Neural cell (in vitro differentiated cells): Measurements from ENCODE around the gene ARHGEF19. TPM values are rescaled to one million over a fixed set of nuclear protein-coding genes. Genes with fewer than 3 reads are reported as not detected.

Experiments used
- H2AFZ ChIP-seq: fragments of 200-600, 300-800 bp; sonication (generic), shearing (Covaris generic); 2 replicates; pipeline ENCODE4 v1.6.0; 2014; ENCODE audit warnings: low read depth, mild to moderate bottlenecking, antibody characterized with exemption, low read length, moderate library complexity
- H3F3A ChIP-seq: fragments of 200-600 bp; shearing (Covaris generic); 2 replicates; pipeline ENCODE4 v1.6.1; 2016; ENCODE audit warnings: mild to moderate bottlenecking, moderate library complexity, mixed read lengths, antibody characterized with exemption, low read length; ENCODE audit not compliant: insufficient read depth, poor library complexity, severe bottlenecking
- H3K27ac ChIP-seq: fragments of 200-600, 300-800 bp; sonication (generic), shearing (Covaris generic); 2 replicates; pipeline ENCODE4 v1.5.1; 2014; ENCODE audit warnings: mild to moderate bottlenecking, low read length, moderate library complexity
- H3K27me3 ChIP-seq: fragments of 300-800, 200-600 bp; sonication (generic), shearing (Covaris generic); 2 replicates; pipeline ENCODE4 v1.6.0; 2014; ENCODE audit warnings: mild to moderate bottlenecking, low read depth, low read length, moderate library complexity; ENCODE audit not compliant: insufficient read depth
- H3K36me3 ChIP-seq: fragments of 300-800, 200-600 bp; sonication (generic), shearing (Covaris generic); 2 replicates; pipeline ENCODE4 v1.5.1; 2014; ENCODE audit warnings: mild to moderate bottlenecking, antibody characterized with exemption, low read length, moderate library complexity; ENCODE audit not compliant: insufficient read depth
- H3K4me2 ChIP-seq: fragments of 300-800, 200-600 bp; sonication (generic), shearing (Covaris generic); 2 replicates; pipeline ENCODE4 v1.6.0; 2014; ENCODE audit warnings: mild to moderate bottlenecking, low read length
- H3K4me3 ChIP-seq: fragments of 300-800, 200-600 bp; sonication (generic), shearing (Covaris generic); 2 replicates; pipeline ENCODE4 v1.5.1; 2014; ENCODE audit warnings: mild to moderate bottlenecking, low read length, moderate library complexity
- H3K79me2 ChIP-seq: fragments of 200-600 bp; shearing (Covaris generic); replicated peaks from 2 replicates; pipeline ENCODE4 v1.6.0; 2014; ENCODE audit warnings: mild to moderate bottlenecking, low read length, moderate library complexity; ENCODE audit not compliant: insufficient read depth
- H3K9ac ChIP-seq: fragments of 300-800, 200-600 bp; sonication (generic), shearing (Covaris generic); 2 replicates; pipeline ENCODE4 v1.6.1; 2016; ENCODE audit warnings: mild to moderate bottlenecking, low read length, mixed read lengths
- H3K9me2 ChIP-seq: fragments of 200-600 bp; shearing (Covaris generic); 2 replicates; pipeline ENCODE4 v1.6.1; 2016; ENCODE audit warnings: mild to moderate bottlenecking, low read length, mixed read lengths; ENCODE audit not compliant: insufficient read depth
- H3K9me3 ChIP-seq: fragments of 200-600, 300-800 bp; sonication (generic), shearing (Covaris generic); 2 replicates; pipeline ENCODE4 v1.6.1; 2016; ENCODE audit warnings: mild to moderate bottlenecking, mixed run types, low read length, moderate library complexity, mixed read lengths
- H4K20me1 ChIP-seq: fragments of 200-600 bp; shearing (Covaris generic); 2 replicates; pipeline ENCODE4 v1.6.1; 2016; ENCODE audit warnings: mild to moderate bottlenecking, mixed run types; ENCODE audit not compliant: insufficient read depth
- CTCF ChIP-seq: fragments of 450-650 bp; IDR thresholded peaks from 2 replicates; pipeline ENCODE4 v1.5.1; 2014; ENCODE audit warnings: antibody characterized with exemption, mild to moderate bottlenecking, moderate library complexity; ENCODE audit not compliant: poor library complexity, severe bottlenecking
- EP300 ChIP-seq: fragments of 450-650 bp; conservative IDR thresholded peaks from 2 replicates; pipeline ENCODE4 v1.6.1; 2014; ENCODE audit warnings: antibody characterized with exemption, mild to moderate bottlenecking, moderate library complexity; ENCODE audit not compliant: poor library complexity, severe bottlenecking
- EZH2 ChIP-seq: fragments of 200-600, 300-800 bp; shearing (Covaris generic), sonication (generic); IDR thresholded peaks from 2 replicates; pipeline ENCODE4 v1.6.1; 2014; ENCODE audit warnings: antibody characterized with exemption, low read length, borderline replicate concordance, mild to moderate bottlenecking; ENCODE audit not compliant: insufficient read depth, poor library complexity, severe bottlenecking
- MXI1 ChIP-seq: fragments of 450-650 bp; conservative IDR thresholded peaks from 2 replicates; pipeline ENCODE4 v1.6.1; 2014; ENCODE audit warnings: antibody characterized with exemption, mild to moderate bottlenecking; ENCODE audit not compliant: poor library complexity, severe bottlenecking
- POLR2AphosphoS5 ChIP-seq: IDR thresholded peaks from 2 replicates; pipeline ENCODE4 v1.6.1; 2012
- RAD21 ChIP-seq: fragments of 450-650 bp; conservative IDR thresholded peaks from 2 replicates; pipeline ENCODE4 v1.6.1; 2014; ENCODE audit warnings: antibody characterized with exemption, mild to moderate bottlenecking, moderate library complexity
- REST ChIP-seq: IDR thresholded peaks from 2 replicates; pipeline ENCODE4 v1.6.1; 2012; ENCODE audit warnings: borderline replicate concordance
- SMC3 ChIP-seq: fragments of 450-650 bp; conservative IDR thresholded peaks from 2 replicates; pipeline ENCODE4 v1.6.1; 2014; ENCODE audit warnings: antibody characterized with exemption, mild to moderate bottlenecking, moderate library complexity; ENCODE audit not compliant: poor library complexity
- TAF1 ChIP-seq: IDR thresholded peaks from 2 replicates; pipeline ENCODE4 v1.6.1; 2012; ENCODE audit warnings: low read depth
- polyA plus RNA-seq: library from polyadenylated mRNA; depleted of rRNA; stranded (reverse); fragments of >200 nt; gene quantifications from 2 replicates; pipeline ENCODE4 v1.2.3, GENCODE V29; 2014

The ARHGEF19 gene
- polyA plus RNA-seq, 1 donor from 2014 or later = 0.93 TPM

GRCh38 chr1:16219968-16220500 lies 7.6 kb upstream of the ARHGEF19 start:
- Histone ChIP-seq H3K9ac (no peak overlapping the region), H3K4me3 (no peak overlapping the region), H3K27ac (no peak overlapping the region), H3K79me2 (no peaks in the 10 kb centered on the region), H3F3A (no peaks in the 10 kb centered on the region), H3K27me3 (peaks cover 24% of the 10 kb centered on the region), H3K36me3 (no peaks in the 10 kb centered on the region), H3K9me3 (no peaks in the 10 kb centered on the region), H4K20me1 (no peaks in the 10 kb centered on the region), H3K4me2 (no peak overlapping the region), H2AFZ (no peak overlapping the region), H3K9me2 (no peaks in the 10 kb centered on the region)
- TF ChIP-seq SMC3 (no peak), MXI1 (no peak), REST (no peak), TAF1 (no peak), EZH2 (no peak), EP300 (no peak), CTCF (no peak), RAD21 (no peak), POLR2AphosphoS5 (no peak)

GRCh38 chr1:16218674-16219071 lies 6.2 kb upstream of the ARHGEF19 start:
- H3K9me3 ChIP-seq = no peaks in the 10 kb centered on the region
- H3K4me2 ChIP-seq = no peak overlapping the region
- no peak overlapping the region for H3K9ac ChIP-seq
- H3K27me3 ChIP-seq = peaks cover 24% of the 10 kb centered on the region
- H2AFZ ChIP-seq = no peak overlapping the region
- H3K79me2 ChIP-seq = no peaks in the 10 kb centered on the region
- no peak overlapping the region for H3K4me3 ChIP-seq
- no peak overlapping the region for H3K27ac ChIP-seq
- no peaks in the 10 kb centered on the region for H3K36me3 ChIP-seq
- no peaks in the 10 kb centered on the region for H3F3A ChIP-seq
- no peaks in the 10 kb centered on the region for H3K9me2 ChIP-seq
- H4K20me1 ChIP-seq = no peaks in the 10 kb centered on the region
- no peak for TF ChIP-seq SMC3
- TF ChIP-seq POLR2AphosphoS5 = no peak
- no peak for TF ChIP-seq EP300
- TF ChIP-seq RAD21 = no peak
- no peak for TF ChIP-seq MXI1
- no peak for TF ChIP-seq TAF1
- no peak for TF ChIP-seq REST
- no peak for TF ChIP-seq CTCF
- TF ChIP-seq EZH2 = no peak
